Measurements from ENCODE around the gene TMBIM1. TPM values are rescaled to one million over a fixed set of nuclear protein-coding genes. Genes with fewer than 3 reads are reported as not detected.

Gene TMBIM1
- total RNA-seq, 1 experiment from 2014 or later = 107 TPM

GRCh38 chr2:218293715-218294429 is 1.6 kb upstream of the TMBIM1 start:
- no peak for DNase-seq (ENCODE audit: extremely low read depth, low read depth)

- no peak for DNase-seq (ENCODE audit: extremely low read depth, low read depth)
Observed at GRCh38 chr2:218291318-218292047, 820 bp downstream of the TMBIM1 start.

GRCh38 chr2:218290316-218291261 is 1.7 kb downstream of the TMBIM1 start:
- no peak for DNase-seq (ENCODE audit: extremely low read depth, low read depth)

- DNase-seq (ENCODE audit: extremely low read depth, low read depth) = no peak
Observed at GRCh38 chr2:218289639-218290315, 2.5 kb downstream of the TMBIM1 start.

GRCh38 chr2:218286570-218287459 is 5.5 kb downstream of the TMBIM1 start:
- peak; percentile 92 for DNase-seq (ENCODE audit: extremely low read depth, low read depth)

- no peak for DNase-seq (ENCODE audit: extremely low read depth, low read depth)
Observed at GRCh38 chr2:218285604-218286003, 6.7 kb downstream of the TMBIM1 start.

GRCh38 chr2:218284106-218284811 is 8.0 kb downstream of the TMBIM1 start:
- no peak for DNase-seq (ENCODE audit: extremely low read depth, low read depth)

GRCh38 chr2:218282173-218282991 is 9.9 kb downstream of the TMBIM1 start:
- DNase-seq (ENCODE audit: extremely low read depth, low read depth) = no peak

GRCh38 chr2:218281449-218281848 is 10.9 kb downstream of the TMBIM1 start:
- DNase-seq (ENCODE audit: extremely low read depth, low read depth) = no peak

- no peak for DNase-seq (ENCODE audit: extremely low read depth, low read depth)
Observed at GRCh38 chr2:218280260-218280870, 11.9 kb downstream of the TMBIM1 start.

GRCh38 chr2:218278531-218279360 is 13.6 kb downstream of the TMBIM1 start:
- DNase-seq (ENCODE audit: extremely low read depth, low read depth) = no peak

GRCh38 chr2:218277921-218278320 is 14.4 kb downstream of the TMBIM1 start:
- no peak for DNase-seq (ENCODE audit: extremely low read depth, low read depth)

- DNase-seq (ENCODE audit: extremely low read depth, low read depth) = no peak
Observed at GRCh38 chr2:218276986-218277755, 15.1 kb downstream of the TMBIM1 start.

GRCh38 chr2:218275371-218276072 is 16.8 kb downstream of the TMBIM1 start:
- DNase-seq (ENCODE audit: extremely low read depth, low read depth) = no peak

- DNase-seq (ENCODE audit: extremely low read depth, low read depth) = no peak
Observed at GRCh38 chr2:218274586-218274985, 17.7 kb downstream of the TMBIM1 start.

Data from NCI-H460 (cell line).